Neural progenitor cell (in vitro differentiated cells): ENCODE results near the gene CUBN.

Experiments used
- EZH2 ChIP-seq: fragments of 200-600 bp; sonication (generic); IDR thresholded peaks from 2 replicates; pipeline ENCODE4 v1.6.1; 2017; ENCODE audit warnings: antibody characterized with exemption, mild to moderate bottlenecking, moderate library complexity
- EZH2phosphoT487 ChIP-seq: fragments of 200-600 bp; sonication (generic); IDR thresholded peaks from 2 replicates; pipeline ENCODE4 v1.6.1; 2017; ENCODE audit warnings: antibody characterized with exemption
- TF ChIP-seq, protein P1 (sequence below): fragments of 200-600 bp; sonication (generic); IDR thresholded peaks from 2 replicates; pipeline ENCODE4 v1.5.1; 2017; ENCODE audit warnings: antibody characterized with exemption, mild to moderate bottlenecking

DNA sequence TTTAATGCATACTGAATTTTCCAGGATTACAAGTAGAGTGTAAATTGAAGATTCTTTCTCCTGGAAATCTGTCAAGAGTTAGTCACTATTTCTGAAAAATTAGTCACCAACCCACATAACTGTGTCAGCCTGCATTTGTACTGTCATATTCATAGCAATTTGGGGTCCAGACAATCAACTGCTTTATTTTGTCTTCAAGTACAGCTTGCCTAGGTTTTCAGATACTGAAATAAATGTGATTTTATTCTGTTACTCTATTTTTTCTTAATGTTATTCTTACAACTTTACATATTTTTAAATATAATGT is 55.1 kb downstream of the CUBN start:
- TF ChIP-seq, protein P1, sequence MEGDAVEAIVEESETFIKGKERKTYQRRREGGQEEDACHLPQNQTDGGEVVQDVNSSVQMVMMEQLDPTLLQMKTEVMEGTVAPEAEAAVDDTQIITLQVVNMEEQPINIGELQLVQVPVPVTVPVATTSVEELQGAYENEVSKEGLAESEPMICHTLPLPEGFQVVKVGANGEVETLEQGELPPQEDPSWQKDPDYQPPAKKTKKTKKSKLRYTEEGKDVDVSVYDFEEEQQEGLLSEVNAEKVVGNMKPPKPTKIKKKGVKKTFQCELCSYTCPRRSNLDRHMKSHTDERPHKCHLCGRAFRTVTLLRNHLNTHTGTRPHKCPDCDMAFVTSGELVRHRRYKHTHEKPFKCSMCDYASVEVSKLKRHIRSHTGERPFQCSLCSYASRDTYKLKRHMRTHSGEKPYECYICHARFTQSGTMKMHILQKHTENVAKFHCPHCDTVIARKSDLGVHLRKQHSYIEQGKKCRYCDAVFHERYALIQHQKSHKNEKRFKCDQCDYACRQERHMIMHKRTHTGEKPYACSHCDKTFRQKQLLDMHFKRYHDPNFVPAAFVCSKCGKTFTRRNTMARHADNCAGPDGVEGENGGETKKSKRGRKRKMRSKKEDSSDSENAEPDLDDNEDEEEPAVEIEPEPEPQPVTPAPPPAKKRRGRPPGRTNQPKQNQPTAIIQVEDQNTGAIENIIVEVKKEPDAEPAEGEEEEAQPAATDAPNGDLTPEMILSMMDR, result no peak
- TF ChIP-seq EZH2phosphoT487, result no peak
- no peak for TF ChIP-seq EZH2
